Neural cell (in vitro differentiated cells): ENCODE measurements around the gene FHL3. TPM values are rescaled to one million over a fixed set of nuclear protein-coding genes. Genes with fewer than 3 reads are reported as not detected.

Experiments
- H2AFZ ChIP-seq: fragments of 200-600, 300-800 bp; sonication (generic), shearing (Covaris generic); 2 replicates; pipeline ENCODE4 v1.6.0; 2014; ENCODE audit warnings: low read depth, mild to moderate bottlenecking, antibody characterized with exemption, low read length, moderate library complexity
- H3F3A ChIP-seq: fragments of 200-600 bp; shearing (Covaris generic); 2 replicates; pipeline ENCODE4 v1.6.1; 2016; ENCODE audit warnings: mild to moderate bottlenecking, moderate library complexity, mixed read lengths, antibody characterized with exemption, low read length; ENCODE audit not compliant: insufficient read depth, poor library complexity, severe bottlenecking
- H3K27ac ChIP-seq: fragments of 200-600, 300-800 bp; sonication (generic), shearing (Covaris generic); 2 replicates; pipeline ENCODE4 v1.5.1; 2014; ENCODE audit warnings: mild to moderate bottlenecking, low read length, moderate library complexity
- H3K27me3 ChIP-seq: fragments of 300-800, 200-600 bp; sonication (generic), shearing (Covaris generic); 2 replicates; pipeline ENCODE4 v1.6.0; 2014; ENCODE audit warnings: mild to moderate bottlenecking, low read depth, low read length, moderate library complexity; ENCODE audit not compliant: insufficient read depth
- H3K36me3 ChIP-seq: fragments of 300-800, 200-600 bp; sonication (generic), shearing (Covaris generic); 2 replicates; pipeline ENCODE4 v1.5.1; 2014; ENCODE audit warnings: mild to moderate bottlenecking, antibody characterized with exemption, low read length, moderate library complexity; ENCODE audit not compliant: insufficient read depth
- H3K4me2 ChIP-seq: fragments of 300-800, 200-600 bp; sonication (generic), shearing (Covaris generic); 2 replicates; pipeline ENCODE4 v1.6.0; 2014; ENCODE audit warnings: mild to moderate bottlenecking, low read length
- H3K4me3 ChIP-seq: fragments of 300-800, 200-600 bp; sonication (generic), shearing (Covaris generic); 2 replicates; pipeline ENCODE4 v1.5.1; 2014; ENCODE audit warnings: mild to moderate bottlenecking, low read length, moderate library complexity
- H3K79me2 ChIP-seq: fragments of 200-600 bp; shearing (Covaris generic); replicated peaks from 2 replicates; pipeline ENCODE4 v1.6.0; 2014; ENCODE audit warnings: mild to moderate bottlenecking, low read length, moderate library complexity; ENCODE audit not compliant: insufficient read depth
- H3K9ac ChIP-seq: fragments of 300-800, 200-600 bp; sonication (generic), shearing (Covaris generic); 2 replicates; pipeline ENCODE4 v1.6.1; 2016; ENCODE audit warnings: mild to moderate bottlenecking, low read length, mixed read lengths
- H3K9me2 ChIP-seq: fragments of 200-600 bp; shearing (Covaris generic); 2 replicates; pipeline ENCODE4 v1.6.1; 2016; ENCODE audit warnings: mild to moderate bottlenecking, low read length, mixed read lengths; ENCODE audit not compliant: insufficient read depth
- H3K9me3 ChIP-seq: fragments of 200-600, 300-800 bp; sonication (generic), shearing (Covaris generic); 2 replicates; pipeline ENCODE4 v1.6.1; 2016; ENCODE audit warnings: mild to moderate bottlenecking, mixed run types, low read length, moderate library complexity, mixed read lengths
- H4K20me1 ChIP-seq: fragments of 200-600 bp; shearing (Covaris generic); 2 replicates; pipeline ENCODE4 v1.6.1; 2016; ENCODE audit warnings: mild to moderate bottlenecking, mixed run types; ENCODE audit not compliant: insufficient read depth
- CTCF ChIP-seq: fragments of 450-650 bp; IDR thresholded peaks from 2 replicates; pipeline ENCODE4 v1.5.1; 2014; ENCODE audit warnings: antibody characterized with exemption, mild to moderate bottlenecking, moderate library complexity; ENCODE audit not compliant: poor library complexity, severe bottlenecking
- EP300 ChIP-seq: fragments of 450-650 bp; conservative IDR thresholded peaks from 2 replicates; pipeline ENCODE4 v1.6.1; 2014; ENCODE audit warnings: antibody characterized with exemption, mild to moderate bottlenecking, moderate library complexity; ENCODE audit not compliant: poor library complexity, severe bottlenecking
- EZH2 ChIP-seq: fragments of 200-600, 300-800 bp; shearing (Covaris generic), sonication (generic); IDR thresholded peaks from 2 replicates; pipeline ENCODE4 v1.6.1; 2014; ENCODE audit warnings: antibody characterized with exemption, low read length, borderline replicate concordance, mild to moderate bottlenecking; ENCODE audit not compliant: insufficient read depth, poor library complexity, severe bottlenecking
- MXI1 ChIP-seq: fragments of 450-650 bp; conservative IDR thresholded peaks from 2 replicates; pipeline ENCODE4 v1.6.1; 2014; ENCODE audit warnings: antibody characterized with exemption, mild to moderate bottlenecking; ENCODE audit not compliant: poor library complexity, severe bottlenecking
- POLR2AphosphoS5 ChIP-seq: IDR thresholded peaks from 2 replicates; pipeline ENCODE4 v1.6.1; 2012
- RAD21 ChIP-seq: fragments of 450-650 bp; conservative IDR thresholded peaks from 2 replicates; pipeline ENCODE4 v1.6.1; 2014; ENCODE audit warnings: antibody characterized with exemption, mild to moderate bottlenecking, moderate library complexity
- REST ChIP-seq: IDR thresholded peaks from 2 replicates; pipeline ENCODE4 v1.6.1; 2012; ENCODE audit warnings: borderline replicate concordance
- SMC3 ChIP-seq: fragments of 450-650 bp; conservative IDR thresholded peaks from 2 replicates; pipeline ENCODE4 v1.6.1; 2014; ENCODE audit warnings: antibody characterized with exemption, mild to moderate bottlenecking, moderate library complexity; ENCODE audit not compliant: poor library complexity
- TAF1 ChIP-seq: IDR thresholded peaks from 2 replicates; pipeline ENCODE4 v1.6.1; 2012; ENCODE audit warnings: low read depth
- polyA plus RNA-seq: library from polyadenylated mRNA; depleted of rRNA; stranded (reverse); fragments of >200 nt; gene quantifications from 2 replicates; pipeline ENCODE4 v1.2.3, GENCODE V29; 2014

FHL3 gene
- polyA plus RNA-seq, 1 donor from 2014 or later = 3.5 TPM

- no peak for TF ChIP-seq RAD21
- no peak for TF ChIP-seq SMC3
- no peak for TF ChIP-seq CTCF
- TF ChIP-seq REST = no peak
- TF ChIP-seq TAF1 = no peak
- TF ChIP-seq EP300 = no peak
- TF ChIP-seq MXI1 = no peak
- no peak for TF ChIP-seq POLR2AphosphoS5
- no peak for TF ChIP-seq EZH2
- Histone ChIP-seq H4K20me1 (no peaks in the 10 kb centered on the region), H3K9ac (no peak overlapping the region), H2AFZ (no peak overlapping the region), H3K4me3 (no peak overlapping the region), H3K27ac (no peak overlapping the region), H3K4me2 (no peak overlapping the region), H3K27me3 (peaks cover 9% of the 10 kb centered on the region), H3K79me2 (peaks cover 10% of the 10 kb centered on the region), H3F3A (no peaks in the 10 kb centered on the region), H3K9me3 (no peaks in the 10 kb centered on the region), H3K9me2 (no peaks in the 10 kb centered on the region), H3K36me3 (no peaks in the 10 kb centered on the region)
Measured at GRCh38 chr1:38009088-38009840, 4.0 kb upstream of the FHL3 start.

GRCh38 chr1:38006008-38006828 lies 904 bp upstream of the FHL3 start:
- H3F3A ChIP-seq = no peaks in the 10 kb centered on the region
- no peak for TF ChIP-seq EZH2
- no peak for TF ChIP-seq TAF1
- no peak for TF ChIP-seq REST
- no peak for TF ChIP-seq MXI1
- no peak for TF ChIP-seq EP300
- TF ChIP-seq SMC3 = no peak
- TF ChIP-seq RAD21 = no peak
- TF ChIP-seq CTCF = no peak
- H2AFZ ChIP-seq = no peak overlapping the region
- no peaks in the 10 kb centered on the region for H3K9me2 ChIP-seq
- H3K79me2 ChIP-seq = no peaks in the 10 kb centered on the region
- no peaks in the 10 kb centered on the region for H3K9me3 ChIP-seq
- no peaks in the 10 kb centered on the region for H4K20me1 ChIP-seq
- peaks cover 12% of the 10 kb centered on the region for H3K27me3 ChIP-seq
- no peak overlapping the region for H3K9ac ChIP-seq
- no peaks in the 10 kb centered on the region for H3K36me3 ChIP-seq
- no peak overlapping the region for H3K27ac ChIP-seq
- H3K4me2 ChIP-seq = no peak overlapping the region
- H3K4me3 ChIP-seq = no peak overlapping the region
